GM06990 (cell line): ENCODE measurements around the gene RNF214.

Source experiments
- DNase-seq: peaks from one replicate; pipeline ENCODE4 v3.0.0-alpha.2; 2011; ENCODE audit not compliant: insufficient read length; ENCODE audit errors: extremely low read depth
- H3K27me3 ChIP-seq: replicated peaks from 2 replicates; pipeline ENCODE4 v1.6.0; 2011; ENCODE audit warnings: low read length; ENCODE audit not compliant: control insufficient read depth, insufficient read depth
- H3K36me3 ChIP-seq: 2 replicates; pipeline ENCODE4 v1.5.1; 2011; ENCODE audit warnings: low read length; ENCODE audit not compliant: control insufficient read depth, insufficient read depth
- H3K4me3 ChIP-seq: replicated peaks from 2 replicates; pipeline ENCODE4 v1.5.1; 2011; ENCODE audit warnings: low read depth, mild to moderate bottlenecking, control low read depth, low read length
- TF ChIP-seq, protein P1 (sequence below): IDR thresholded peaks from 2 replicates; pipeline ENCODE4 v1.5.1; 2011; ENCODE audit warnings: low read length, control low read depth, mild to moderate bottlenecking, inconsistent platforms; ENCODE audit not compliant: insufficient read depth, poor library complexity, severe bottlenecking

RNF214 gene

DNA sequence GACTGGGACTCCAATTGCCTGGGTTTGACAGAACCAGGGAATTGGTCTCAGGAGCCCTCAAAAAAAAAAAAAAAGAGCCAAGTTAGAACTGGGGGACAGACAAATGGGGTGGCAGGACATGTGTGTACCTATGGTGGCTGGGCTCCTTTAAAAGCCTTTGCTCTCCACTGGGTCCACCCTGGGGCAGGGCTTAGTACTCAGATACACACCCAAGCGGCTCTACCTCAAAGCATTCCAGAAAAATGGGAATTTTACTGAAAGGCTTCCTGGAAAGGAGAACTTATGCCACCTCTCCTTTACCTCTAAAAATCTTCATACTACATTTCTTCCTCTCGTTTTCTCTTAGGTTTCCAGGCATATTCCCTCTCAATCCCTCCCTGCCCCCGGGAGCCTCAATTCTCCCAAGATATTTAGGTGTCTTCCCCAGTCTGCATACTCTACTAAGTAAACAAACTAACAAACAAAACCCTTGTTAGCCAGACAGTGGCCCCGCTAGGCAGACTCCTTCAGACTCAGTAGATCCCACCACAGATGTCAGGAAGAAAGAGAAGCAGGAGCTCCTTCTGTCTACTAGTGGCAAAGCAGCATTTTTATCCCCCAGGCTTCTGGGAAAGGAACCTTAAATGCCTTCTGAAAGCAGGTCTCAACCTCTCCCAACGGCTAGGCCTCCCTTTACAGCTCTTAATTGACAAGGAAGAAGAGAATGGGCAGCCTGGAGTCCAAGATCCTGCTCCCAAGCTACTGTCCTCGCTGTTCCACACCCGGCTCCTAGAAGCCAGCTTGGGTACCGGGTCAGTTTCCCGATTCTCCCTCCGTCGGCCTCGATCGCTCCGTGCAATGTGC is 1.3 kb upstream of the RNF214 start:
- no peak for DNase-seq
- Histone ChIP-seq H3K36me3 (peaks cover 12% of the 10 kb centered on the region), H3K4me3 (peak overlapping the region; percentile 92), H3K27me3 (no peaks in the 10 kb centered on the region)
- TF ChIP-seq, protein P1, sequence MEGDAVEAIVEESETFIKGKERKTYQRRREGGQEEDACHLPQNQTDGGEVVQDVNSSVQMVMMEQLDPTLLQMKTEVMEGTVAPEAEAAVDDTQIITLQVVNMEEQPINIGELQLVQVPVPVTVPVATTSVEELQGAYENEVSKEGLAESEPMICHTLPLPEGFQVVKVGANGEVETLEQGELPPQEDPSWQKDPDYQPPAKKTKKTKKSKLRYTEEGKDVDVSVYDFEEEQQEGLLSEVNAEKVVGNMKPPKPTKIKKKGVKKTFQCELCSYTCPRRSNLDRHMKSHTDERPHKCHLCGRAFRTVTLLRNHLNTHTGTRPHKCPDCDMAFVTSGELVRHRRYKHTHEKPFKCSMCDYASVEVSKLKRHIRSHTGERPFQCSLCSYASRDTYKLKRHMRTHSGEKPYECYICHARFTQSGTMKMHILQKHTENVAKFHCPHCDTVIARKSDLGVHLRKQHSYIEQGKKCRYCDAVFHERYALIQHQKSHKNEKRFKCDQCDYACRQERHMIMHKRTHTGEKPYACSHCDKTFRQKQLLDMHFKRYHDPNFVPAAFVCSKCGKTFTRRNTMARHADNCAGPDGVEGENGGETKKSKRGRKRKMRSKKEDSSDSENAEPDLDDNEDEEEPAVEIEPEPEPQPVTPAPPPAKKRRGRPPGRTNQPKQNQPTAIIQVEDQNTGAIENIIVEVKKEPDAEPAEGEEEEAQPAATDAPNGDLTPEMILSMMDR = no peak

DNA sequence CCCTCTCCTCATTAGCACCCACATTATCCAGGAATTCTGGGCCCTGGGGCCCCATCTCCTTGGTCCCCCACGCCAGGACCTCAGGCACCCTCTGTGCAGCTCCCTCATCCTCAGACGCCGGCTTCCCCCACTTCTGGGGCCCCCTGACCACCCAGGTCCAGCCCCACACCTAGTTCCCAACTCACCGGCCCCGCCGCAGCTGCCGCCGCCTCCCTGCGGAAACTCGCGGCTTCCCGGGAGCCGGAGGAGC is 704 bp upstream of the RNF214 start, which contains the start of gene PCSK7:
PCSK7 (minus strand) TSS at position 232 of the 250 bp plus-strand sequence. CDS start 2,229 bp downstream, outside the sequence.
- Histone ChIP-seq H3K36me3 (peaks cover 10% of the 10 kb centered on the region), H3K4me3 (peak within 1 kb of the TSS; percentile 93), H3K27me3 (no peaks in the 10 kb centered on the region)
- no peak for DNase-seq
- TF ChIP-seq, protein P1 = no peak

DNA sequence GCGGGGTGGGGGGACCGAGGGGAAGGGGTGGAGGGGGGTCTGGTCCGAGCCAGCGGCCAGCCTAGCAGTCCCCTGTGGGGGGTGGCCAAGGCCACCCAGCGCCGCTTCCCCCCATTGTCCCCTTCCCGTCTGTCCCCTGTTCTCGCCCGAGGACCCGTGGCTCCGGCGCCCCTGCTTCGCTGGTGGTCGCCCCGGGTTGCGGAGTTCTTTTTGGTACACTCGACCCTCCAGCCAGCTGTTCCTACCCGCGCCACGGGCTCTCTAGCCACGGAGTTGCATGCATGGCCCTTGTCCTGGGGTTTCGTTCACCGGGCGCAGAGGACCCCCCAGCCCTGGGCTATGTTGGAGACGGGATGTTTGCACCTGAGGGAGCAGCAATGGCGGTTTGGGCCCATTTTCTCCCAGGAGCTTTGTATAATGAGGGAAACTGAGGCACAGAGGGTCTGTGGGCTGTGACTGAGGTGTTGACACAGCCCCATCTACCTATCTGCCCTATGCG is 489 bp downstream of the RNF214 start:
- peak overlapping the region; percentile 93 for H3K4me3 ChIP-seq
- H3K36me3 ChIP-seq = peaks cover 8% of the 10 kb centered on the region
- TF ChIP-seq, protein P1 = no peak
- H3K27me3 ChIP-seq = no peaks in the 10 kb centered on the region
- peak; percentile 44 for DNase-seq

DNA sequence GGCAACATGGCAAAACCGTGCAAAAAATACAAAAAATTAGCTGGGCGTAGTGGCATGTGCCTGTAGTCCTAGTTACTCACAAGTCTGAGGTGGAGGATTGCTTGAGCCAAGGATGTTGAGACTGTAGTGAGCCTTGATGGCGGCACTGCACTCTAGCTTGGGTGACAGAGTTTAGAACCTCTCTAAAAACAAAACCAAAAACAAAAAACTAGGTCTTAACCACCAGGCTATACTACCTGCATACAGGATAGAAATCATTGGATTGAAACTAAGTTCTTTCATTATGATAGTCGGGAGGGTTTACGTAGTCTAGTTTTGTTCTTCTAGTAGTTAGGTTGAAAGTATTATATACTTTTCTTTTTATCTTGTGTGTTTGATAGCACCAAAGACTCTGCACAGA is 5.8 kb downstream of the RNF214 start:
- Histone ChIP-seq H3K36me3 (peaks cover 7% of the 10 kb centered on the region), H3K4me3 (no peak overlapping the region), H3K27me3 (no peaks in the 10 kb centered on the region)
- no peak for DNase-seq
- TF ChIP-seq, protein P1 = no peak

DNA sequence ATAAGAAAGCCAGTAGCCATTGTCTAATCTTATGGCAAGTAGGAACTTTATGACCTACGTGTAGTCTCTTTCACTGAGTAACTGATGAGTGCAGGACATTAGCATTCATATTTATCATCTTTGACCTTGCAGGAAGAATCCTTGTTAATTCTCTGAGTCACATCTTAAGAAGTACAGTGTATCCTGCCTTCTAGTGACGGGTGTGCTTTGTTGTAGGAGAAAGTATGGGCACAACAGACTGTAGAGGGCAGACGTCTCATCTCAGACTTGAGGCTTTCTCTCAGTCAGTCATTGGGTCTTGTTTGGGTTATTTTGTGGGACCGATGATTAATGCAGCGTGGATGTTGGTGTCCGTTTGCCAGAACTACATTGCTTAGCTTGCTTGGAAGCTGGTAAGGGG is 6.8 kb downstream of the RNF214 start:
- no peak for DNase-seq
- no peak overlapping the region for H3K4me3 ChIP-seq
- H3K27me3 ChIP-seq = no peaks in the 10 kb centered on the region
- peaks cover 7% of the 10 kb centered on the region for H3K36me3 ChIP-seq
- TF ChIP-seq, protein P1 = no peak
